ENCODE measurements around the gene DBN1. TPM values are rescaled to one million over a fixed set of nuclear protein-coding genes. Genes with fewer than 3 reads are reported as not detected.

DBN1 gene
- polyA plus RNA-seq, 1 of the 3 experiments (the other 2 are of a cell fraction): 244 TPM

DNA sequence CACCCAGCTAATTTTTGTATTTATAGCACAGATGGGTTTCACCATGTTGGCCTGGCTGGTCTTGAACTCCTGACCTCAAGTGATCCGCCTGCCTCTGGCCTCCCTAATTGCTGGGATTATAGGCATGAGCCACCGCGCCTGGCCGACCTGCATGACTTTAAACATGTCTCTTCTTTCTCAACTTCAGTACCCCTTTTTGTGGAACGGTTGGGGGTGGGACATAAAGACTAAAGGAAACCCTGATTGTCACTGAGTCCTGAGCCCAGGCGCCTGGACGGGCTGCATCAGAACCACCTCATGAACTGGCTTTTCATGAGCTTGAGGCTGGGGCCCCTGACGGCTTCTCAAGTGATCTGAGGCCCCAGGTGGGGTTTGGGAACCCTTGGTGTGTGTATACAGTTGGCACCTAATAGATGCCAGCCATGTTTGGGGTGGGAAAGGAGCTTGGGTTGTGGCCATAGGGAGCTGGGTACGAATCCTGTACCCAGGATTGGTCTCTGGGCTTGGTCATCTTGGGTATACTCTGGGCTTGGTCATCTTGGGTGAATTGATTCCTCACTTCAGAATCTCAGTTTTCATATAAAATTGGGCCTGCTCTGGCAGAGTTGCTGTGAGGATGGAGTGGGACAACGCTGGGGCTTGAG is 44.7 kb downstream of the DBN1 start:
- no peak overlapping the region for H2AFZ ChIP-seq (ENCODE audit: low read depth)
- H3K4me1 ChIP-seq (ENCODE audit: control insufficient read depth in 1 of 2, insufficient read depth in 2 of 2, low read depth in 1 of 2, low read length in 1 of 2): peaks cover 5 to 33% of the 10 kb centered on the region in 2 experiments; a peak in 2 of 4 replicates
- H3F3A ChIP-seq (replicated peaks; ENCODE audit: insufficient read depth): peaks cover 12% of the 10 kb centered on the region
- H3K9me3 ChIP-seq: no peaks in the 10 kb centered on the region
- no peak overlapping the region; a peak in 1 of 4 replicates for H3K4me3 ChIP-seq (ENCODE audit: low read depth in 2 of 2, low read length in 1 of 2)
- H4K20me1 ChIP-seq (ENCODE audit: insufficient read depth): 0 out of 2 replicates have a peak, but pooled peaks cover 13% of the 10 kb centered on the region
- H3K9ac ChIP-seq: no peak overlapping the region
- peaks cover 30% of the 10 kb centered on the region for H3K79me2 ChIP-seq (ENCODE audit: insufficient read depth)
- TF ChIP-seq ELF1 (IDR thresholded peaks at IDR 0.05) (no peak), MEF2A (IDR thresholded peaks at IDR 0.05; ENCODE audit: borderline replicate concordance, low read depth) (no peak), EP300 (IDR thresholded peaks at IDR 0.05; ENCODE audit: borderline replicate concordance in 1 of 2, low read depth in 1 of 2, low read length in 1 of 2) (no peak), TAF1 (IDR thresholded peaks at IDR 0.05; ENCODE audit: borderline replicate concordance, low read depth, low read length) (no peak), JUND (IDR thresholded peaks at IDR 0.05) (no peak)
- H3K27ac ChIP-seq (ENCODE audit: low read depth in 2 of 2, low read length in 1 of 2): no peak overlapping the region
- H3K9me2 ChIP-seq: no peaks in the 10 kb centered on the region
- 0 out of 2 replicates have a peak overlapping the region, but pooled peaks have one; percentile 7 for H3K4me2 ChIP-seq
- 96% methylated on average over 10 of the region's 10 CpGs for whole genome bisulfite sequencing (ENCODE audit: low lambda C conversion rate)
- CTCF ChIA-PET: interaction anchor here (0.9 to 10.8 kb wide), 6 partner anchors 9 to 39 kb away, joined by 3 to 120 read pairs (median 10); no protein-coding TSS in a partner anchor
- no peak for DNase-seq
- H3K36me3 ChIP-seq (replicated peaks in 1 of 2; ENCODE audit: control insufficient read depth in 1 of 2, insufficient read depth in 2 of 2, low read length in 1 of 2): peaks cover 0 to 26% of the 10 kb centered on the region in 2 experiments
- POLR2A ChIA-PET: interaction anchor here (1.2 to 1.8 kb wide), 4 partner anchors 12 to 24 kb away, joined by 3 to 5 read pairs (median 4); no protein-coding TSS in a partner anchor
- no peaks in the 10 kb centered on the region for H3K27me3 ChIP-seq (ENCODE audit: insufficient read depth)

DNA sequence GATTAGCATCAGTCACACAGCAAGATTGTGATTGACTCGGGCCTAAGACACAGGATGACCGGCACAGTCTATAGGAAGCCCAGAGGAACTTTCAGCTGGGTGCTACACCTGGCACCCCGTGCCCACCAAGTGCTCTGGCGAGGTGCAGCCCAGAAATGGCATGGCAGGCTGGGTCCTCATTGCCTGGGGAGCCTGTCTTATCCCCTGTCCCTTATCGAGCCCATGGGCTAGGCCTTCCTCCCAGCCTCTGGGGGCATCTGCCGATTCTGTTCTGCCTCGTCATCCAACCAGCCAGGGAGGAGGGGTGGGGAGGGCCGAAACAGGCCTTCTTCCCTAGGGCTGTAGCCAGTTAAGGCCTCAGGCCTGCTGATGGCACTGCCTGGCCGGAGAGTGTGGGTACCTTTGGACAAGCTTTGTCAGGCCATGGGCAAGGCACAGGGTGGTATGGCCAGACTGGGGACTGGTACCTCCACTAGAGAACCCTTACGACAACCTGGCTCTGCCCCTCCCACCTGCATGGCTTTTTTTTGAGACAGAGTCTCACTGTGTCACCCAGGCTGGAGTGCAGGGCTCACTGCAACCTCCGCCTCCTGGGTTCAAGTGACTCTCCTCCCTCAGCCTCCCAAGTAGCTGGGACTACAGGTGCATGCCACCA is 45.4 kb downstream of the DBN1 start:
- Histone ChIP-seq H3K9me2 (no peaks in the 10 kb centered on the region), H4K20me1 (ENCODE audit: insufficient read depth) (0 out of 2 replicates have a peak, but pooled peaks cover 13% of the 10 kb centered on the region), H3K27ac (ENCODE audit: low read depth in 2 of 2, low read length in 1 of 2) (peak overlapping the region in 1 of 2 experiments; percentile 82; a peak in 1 of 4 replicates), H3K79me2 (ENCODE audit: insufficient read depth) (peaks cover 30% of the 10 kb centered on the region), H2AFZ (ENCODE audit: low read depth) (no peak overlapping the region), H3K4me3 (ENCODE audit: low read depth in 2 of 2, low read length in 1 of 2) (peak overlapping the region; percentile 79 to 82), H3F3A (replicated peaks; ENCODE audit: insufficient read depth) (peaks cover 12% of the 10 kb centered on the region), H3K9ac (peak overlapping the region; percentile 96), H3K9me3 (no peaks in the 10 kb centered on the region), H3K4me2 (peak overlapping the region; percentile 99), H3K4me1 (ENCODE audit: control insufficient read depth in 1 of 2, insufficient read depth in 2 of 2, low read depth in 1 of 2, low read length in 1 of 2) (peaks cover 5 to 33% of the 10 kb centered on the region in 2 experiments; a peak in 2 of 4 replicates), H3K27me3 (ENCODE audit: insufficient read depth) (no peaks in the 10 kb centered on the region), H3K36me3 (replicated peaks in 1 of 2; ENCODE audit: control insufficient read depth in 1 of 2, insufficient read depth in 2 of 2, low read length in 1 of 2) (peaks cover 0 to 21% of the 10 kb centered on the region in 2 experiments)
- WGBS (ENCODE audit: low lambda C conversion rate): 89% methylated on average over 5 of the region's 11 CpGs
- ChIA-PET POLR2A (interaction anchor here (1.2 to 1.9 kb wide), 6 partner anchors 9 to 24 kb away, joined by 3 to 16 read pairs (median 4); partner anchors contain the start of gene PRR7), CTCF (interaction anchor here (1.0 to 10.8 kb wide), 8 partner anchors 9 to 315 kb away, joined by 3 to 120 read pairs (median 8); no protein-coding TSS in a partner anchor)
- TF ChIP-seq, protein P1, sequence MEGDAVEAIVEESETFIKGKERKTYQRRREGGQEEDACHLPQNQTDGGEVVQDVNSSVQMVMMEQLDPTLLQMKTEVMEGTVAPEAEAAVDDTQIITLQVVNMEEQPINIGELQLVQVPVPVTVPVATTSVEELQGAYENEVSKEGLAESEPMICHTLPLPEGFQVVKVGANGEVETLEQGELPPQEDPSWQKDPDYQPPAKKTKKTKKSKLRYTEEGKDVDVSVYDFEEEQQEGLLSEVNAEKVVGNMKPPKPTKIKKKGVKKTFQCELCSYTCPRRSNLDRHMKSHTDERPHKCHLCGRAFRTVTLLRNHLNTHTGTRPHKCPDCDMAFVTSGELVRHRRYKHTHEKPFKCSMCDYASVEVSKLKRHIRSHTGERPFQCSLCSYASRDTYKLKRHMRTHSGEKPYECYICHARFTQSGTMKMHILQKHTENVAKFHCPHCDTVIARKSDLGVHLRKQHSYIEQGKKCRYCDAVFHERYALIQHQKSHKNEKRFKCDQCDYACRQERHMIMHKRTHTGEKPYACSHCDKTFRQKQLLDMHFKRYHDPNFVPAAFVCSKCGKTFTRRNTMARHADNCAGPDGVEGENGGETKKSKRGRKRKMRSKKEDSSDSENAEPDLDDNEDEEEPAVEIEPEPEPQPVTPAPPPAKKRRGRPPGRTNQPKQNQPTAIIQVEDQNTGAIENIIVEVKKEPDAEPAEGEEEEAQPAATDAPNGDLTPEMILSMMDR (IDR thresholded peaks at IDR 0.05): no peak
- TF ChIP-seq RFX5 (IDR thresholded peaks at IDR 0.05; ENCODE audit: low read length): no peak
- TF ChIP-seq MEF2A (IDR thresholded peaks at IDR 0.05; ENCODE audit: borderline replicate concordance, low read depth): no peak
- no peak for TF ChIP-seq FOXJ3 (CRISPR knock-in tag; IDR thresholded peaks at IDR 0.05)
- no peak for TF ChIP-seq RXRA (IDR thresholded peaks at IDR 0.05; ENCODE audit: borderline replicate concordance, low read depth)
- TF ChIP-seq, protein P2, sequence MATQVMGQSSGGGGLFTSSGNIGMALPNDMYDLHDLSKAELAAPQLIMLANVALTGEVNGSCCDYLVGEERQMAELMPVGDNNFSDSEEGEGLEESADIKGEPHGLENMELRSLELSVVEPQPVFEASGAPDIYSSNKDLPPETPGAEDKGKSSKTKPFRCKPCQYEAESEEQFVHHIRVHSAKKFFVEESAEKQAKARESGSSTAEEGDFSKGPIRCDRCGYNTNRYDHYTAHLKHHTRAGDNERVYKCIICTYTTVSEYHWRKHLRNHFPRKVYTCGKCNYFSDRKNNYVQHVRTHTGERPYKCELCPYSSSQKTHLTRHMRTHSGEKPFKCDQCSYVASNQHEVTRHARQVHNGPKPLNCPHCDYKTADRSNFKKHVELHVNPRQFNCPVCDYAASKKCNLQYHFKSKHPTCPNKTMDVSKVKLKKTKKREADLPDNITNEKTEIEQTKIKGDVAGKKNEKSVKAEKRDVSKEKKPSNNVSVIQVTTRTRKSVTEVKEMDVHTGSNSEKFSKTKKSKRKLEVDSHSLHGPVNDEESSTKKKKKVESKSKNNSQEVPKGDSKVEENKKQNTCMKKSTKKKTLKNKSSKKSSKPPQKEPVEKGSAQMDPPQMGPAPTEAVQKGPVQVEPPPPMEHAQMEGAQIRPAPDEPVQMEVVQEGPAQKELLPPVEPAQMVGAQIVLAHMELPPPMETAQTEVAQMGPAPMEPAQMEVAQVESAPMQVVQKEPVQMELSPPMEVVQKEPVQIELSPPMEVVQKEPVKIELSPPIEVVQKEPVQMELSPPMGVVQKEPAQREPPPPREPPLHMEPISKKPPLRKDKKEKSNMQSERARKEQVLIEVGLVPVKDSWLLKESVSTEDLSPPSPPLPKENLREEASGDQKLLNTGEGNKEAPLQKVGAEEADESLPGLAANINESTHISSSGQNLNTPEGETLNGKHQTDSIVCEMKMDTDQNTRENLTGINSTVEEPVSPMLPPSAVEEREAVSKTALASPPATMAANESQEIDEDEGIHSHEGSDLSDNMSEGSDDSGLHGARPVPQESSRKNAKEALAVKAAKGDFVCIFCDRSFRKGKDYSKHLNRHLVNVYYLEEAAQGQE (IDR thresholded peaks at IDR 0.05; ENCODE audit: low read depth, low read length): no peak
- no peak for TF ChIP-seq GATA2 (CRISPR knock-in tag; IDR thresholded peaks at IDR 0.05)
- TF ChIP-seq POLR2AphosphoS5 (IDR thresholded peaks at IDR 0.05; ENCODE audit: low read depth, low read length): no peak
- TF ChIP-seq, protein P3, sequence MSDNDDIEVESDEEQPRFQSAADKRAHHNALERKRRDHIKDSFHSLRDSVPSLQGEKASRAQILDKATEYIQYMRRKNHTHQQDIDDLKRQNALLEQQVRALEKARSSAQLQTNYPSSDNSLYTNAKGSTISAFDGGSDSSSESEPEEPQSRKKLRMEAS (IDR thresholded peaks at IDR 0.05; ENCODE audit: low read depth): no peak
- TF ChIP-seq, protein P4, sequence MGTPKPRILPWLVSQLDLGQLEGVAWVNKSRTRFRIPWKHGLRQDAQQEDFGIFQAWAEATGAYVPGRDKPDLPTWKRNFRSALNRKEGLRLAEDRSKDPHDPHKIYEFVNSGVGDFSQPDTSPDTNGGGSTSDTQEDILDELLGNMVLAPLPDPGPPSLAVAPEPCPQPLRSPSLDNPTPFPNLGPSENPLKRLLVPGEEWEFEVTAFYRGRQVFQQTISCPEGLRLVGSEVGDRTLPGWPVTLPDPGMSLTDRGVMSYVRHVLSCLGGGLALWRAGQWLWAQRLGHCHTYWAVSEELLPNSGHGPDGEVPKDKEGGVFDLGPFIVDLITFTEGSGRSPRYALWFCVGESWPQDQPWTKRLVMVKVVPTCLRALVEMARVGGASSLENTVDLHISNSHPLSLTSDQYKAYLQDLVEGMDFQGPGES (IDR thresholded peaks at IDR 0.05; ENCODE audit: low read depth, low read length): no peak
- no peak for TF ChIP-seq RAD21 (IDR thresholded peaks at IDR 0.05; ENCODE audit: low read length)
- TF ChIP-seq EP300 (IDR thresholded peaks at IDR 0.05; ENCODE audit: borderline replicate concordance in 1 of 2, low read depth in 1 of 2, low read length in 1 of 2): no peak
- DNase-seq: no peak

All from SK-N-SH (cell line).